GM21390 (cell line): ENCODE data around the gene COA3.

Experiments
- ATAC-seq: cut with Tn5 transposase; IDR thresholded peaks from one replicate; pipeline ENCODE4 v1.9.1; 2021; ENCODE audit not compliant: unreplicated experiment

COA3 gene

DNA sequence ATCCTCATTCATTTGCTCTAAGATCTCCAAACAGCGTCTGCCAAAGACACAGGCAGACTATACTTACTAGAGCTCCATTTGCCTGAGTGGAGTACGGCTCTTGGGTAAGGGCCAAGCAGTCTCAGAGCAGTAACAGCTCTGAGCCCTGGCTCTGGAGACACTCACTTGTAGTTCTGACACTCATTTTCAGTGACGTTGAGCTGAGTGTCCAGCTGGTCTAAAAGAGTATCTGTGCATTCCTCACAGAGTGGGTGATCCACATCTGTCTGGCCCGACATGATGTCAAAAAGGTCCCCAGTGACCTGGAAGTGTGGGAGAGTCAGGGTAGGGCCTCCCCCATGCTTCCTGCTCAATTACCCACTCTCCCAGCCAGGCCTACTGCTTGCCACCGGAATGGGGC lies 19.9 kb upstream of the COA3 start:
- ATAC-seq: no peak

DNA sequence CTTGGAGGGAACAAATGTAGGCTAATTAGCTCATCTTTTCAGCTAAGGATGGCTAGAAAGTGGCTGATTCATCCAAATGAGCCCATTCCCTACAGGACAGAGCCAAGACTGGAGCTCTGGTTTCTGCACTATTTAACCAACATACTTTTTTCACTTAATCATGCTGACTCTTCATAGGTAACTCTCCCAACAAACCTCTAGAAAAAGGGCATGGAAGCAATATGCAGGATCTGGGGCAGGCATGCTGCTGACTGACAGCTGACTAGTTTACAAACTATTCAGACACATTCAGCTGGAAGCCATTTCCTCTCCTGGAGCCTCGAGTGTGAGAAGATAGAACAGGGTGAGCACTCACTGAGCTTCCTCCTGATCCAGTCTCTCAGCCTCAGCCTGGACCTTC lies 19.4 kb upstream of the COA3 start:
- ATAC-seq: no peak

DNA sequence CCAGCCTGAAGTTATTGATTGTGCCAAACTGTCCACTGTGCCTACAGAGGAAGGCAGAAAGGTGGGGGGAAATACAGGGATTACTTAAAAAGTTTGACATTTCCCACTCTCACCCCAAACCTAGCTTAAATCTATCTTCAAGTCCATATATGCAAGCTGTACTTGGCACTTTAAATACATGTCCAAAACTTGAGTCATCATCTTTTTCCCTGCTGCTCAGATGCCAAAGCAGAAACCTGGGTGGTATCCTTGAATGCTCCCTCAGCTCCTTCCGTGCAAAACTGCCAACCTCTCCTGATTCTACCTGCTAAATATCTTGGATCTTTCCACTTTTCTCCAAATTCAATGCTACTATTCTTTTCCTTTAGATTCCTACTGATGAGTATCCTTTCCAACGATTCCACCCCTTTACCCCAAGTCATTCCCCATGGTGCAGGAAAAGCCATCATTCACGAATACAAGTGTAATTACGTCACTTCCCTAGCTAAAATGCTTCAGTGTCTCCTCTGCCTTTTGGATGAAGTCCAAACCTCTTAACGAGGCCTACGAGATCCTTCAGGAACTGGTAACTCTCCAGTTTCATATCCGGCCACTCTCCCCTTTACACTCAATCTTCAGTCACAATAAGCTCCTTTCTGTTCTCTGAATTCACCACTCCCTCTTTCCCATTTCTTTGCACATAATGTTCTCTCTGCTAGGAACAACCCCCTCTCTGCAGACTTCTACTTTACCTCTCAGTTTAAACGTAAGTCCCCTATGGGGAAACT lies 16.3 kb upstream of the COA3 start:
- no peak for ATAC-seq

DNA sequence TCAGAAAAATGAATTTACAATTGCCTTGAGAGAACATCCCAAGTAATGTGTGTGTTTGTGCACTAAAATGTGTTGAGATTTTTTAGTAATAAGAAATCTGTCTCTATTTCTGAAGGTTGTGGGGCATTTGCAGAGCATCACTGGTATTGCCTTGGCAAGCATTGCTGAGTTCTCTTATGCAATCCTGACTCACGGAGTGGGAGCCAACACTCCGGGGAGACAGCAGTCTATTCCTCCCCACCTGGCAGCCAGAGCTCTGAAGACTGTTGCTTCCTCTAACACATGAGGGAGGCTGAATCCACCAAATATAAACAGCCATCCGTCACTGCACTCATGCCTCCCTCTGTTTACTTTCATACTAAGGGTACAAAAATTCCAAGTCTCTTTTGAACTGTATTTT lies 10.7 kb upstream of the COA3 start:
- ATAC-seq: no peak

DNA sequence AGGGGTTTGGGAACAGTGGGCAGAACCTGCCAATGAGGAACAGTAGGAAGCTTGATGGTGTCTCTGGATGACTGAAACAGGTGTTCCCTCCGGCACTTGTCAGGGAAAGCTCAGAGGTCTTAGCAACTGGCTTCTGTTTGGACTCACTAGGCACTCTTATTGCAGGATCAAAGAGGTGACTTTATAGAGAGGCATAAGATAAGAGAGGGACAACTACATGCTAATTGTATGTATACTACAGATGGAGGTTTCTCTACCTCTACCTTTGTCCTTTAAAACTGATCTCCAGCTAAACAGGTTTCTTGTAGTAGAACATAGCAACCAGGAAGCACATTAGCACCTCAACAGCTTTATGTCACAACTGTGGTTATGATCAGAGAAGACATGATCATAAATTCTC lies 7.7 kb upstream of the COA3 start:
- ATAC-seq: no peak

DNA sequence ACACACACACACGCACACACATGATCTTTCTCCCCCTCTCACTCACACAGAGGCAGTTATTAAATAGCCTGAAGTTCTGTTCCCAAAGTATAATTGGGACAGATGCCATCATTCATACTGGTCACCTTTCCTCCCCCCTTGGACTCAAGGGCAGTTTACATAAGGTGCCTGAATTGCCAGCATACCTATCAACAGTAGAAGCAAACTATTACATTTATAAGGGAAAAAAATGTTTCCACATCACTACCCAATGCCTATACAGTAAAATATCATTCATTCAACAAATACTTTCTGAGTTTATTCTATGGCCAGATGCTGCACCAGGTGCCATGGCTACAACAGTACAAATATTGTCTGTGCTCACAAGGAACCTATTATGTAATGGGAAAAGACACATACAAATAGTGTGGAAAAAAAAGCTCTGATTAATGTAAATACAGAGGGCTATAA lies 6.4 kb upstream of the COA3 start:
- ATAC-seq: no peak

DNA sequence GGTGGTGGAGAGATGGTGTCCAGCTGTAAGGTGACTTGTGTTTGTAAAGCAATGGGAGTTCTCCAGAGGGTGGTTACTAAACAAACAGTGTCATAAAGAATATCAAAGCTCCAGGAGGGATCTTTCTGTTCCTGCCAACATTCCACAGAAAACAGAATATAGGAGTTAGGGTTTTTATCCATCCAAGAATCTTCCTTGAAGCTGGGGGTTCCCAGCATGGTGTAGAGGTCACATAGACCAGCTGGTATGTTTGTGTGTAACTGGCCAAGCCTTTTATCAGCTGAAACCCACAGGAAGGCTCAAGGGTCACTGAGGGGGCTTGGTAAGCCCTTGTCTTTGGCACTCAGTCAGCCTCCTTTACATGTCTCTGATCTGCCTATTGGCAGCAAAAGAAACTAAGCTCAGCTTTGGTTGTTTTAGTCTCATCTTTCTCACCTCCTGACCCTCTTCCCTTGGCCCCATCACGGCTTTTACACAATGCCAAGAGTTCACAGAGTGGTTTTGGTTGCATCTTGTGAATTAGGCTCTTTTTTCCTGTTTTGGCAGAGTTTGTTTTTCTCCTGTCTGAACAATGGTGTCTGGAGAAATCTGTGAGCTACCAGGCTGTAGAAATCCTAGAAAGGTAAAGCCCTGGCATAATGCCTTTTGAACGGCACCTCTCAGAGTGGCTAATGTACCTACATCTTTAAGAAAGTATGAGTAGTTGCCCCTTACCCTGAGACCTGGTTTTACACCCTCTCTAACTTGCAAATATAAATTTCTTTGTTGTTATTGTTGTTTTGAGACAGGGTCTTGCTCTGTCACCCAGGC lies 4.8 kb upstream of the COA3 start:
- ATAC-seq: no peak

DNA sequence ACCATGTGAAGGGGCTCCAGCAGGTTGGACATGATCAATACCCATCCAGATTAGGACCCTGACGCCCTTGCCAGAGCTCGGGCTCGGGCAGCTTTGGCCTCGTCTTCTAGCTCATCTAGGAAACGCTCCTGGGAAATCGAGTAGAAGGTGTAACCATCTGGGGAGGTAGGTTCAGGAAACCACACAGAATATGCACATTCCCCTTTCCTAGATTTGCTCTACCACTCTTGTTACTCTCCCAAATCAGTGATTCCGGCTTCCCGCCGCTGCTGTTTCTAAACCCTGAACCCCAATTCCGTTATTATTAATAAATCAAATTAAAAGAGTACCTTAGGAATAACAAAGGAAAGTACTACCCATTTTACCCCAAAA lies 507 bp downstream of the COA3 start:
- ATAC-seq: no peak

DNA sequence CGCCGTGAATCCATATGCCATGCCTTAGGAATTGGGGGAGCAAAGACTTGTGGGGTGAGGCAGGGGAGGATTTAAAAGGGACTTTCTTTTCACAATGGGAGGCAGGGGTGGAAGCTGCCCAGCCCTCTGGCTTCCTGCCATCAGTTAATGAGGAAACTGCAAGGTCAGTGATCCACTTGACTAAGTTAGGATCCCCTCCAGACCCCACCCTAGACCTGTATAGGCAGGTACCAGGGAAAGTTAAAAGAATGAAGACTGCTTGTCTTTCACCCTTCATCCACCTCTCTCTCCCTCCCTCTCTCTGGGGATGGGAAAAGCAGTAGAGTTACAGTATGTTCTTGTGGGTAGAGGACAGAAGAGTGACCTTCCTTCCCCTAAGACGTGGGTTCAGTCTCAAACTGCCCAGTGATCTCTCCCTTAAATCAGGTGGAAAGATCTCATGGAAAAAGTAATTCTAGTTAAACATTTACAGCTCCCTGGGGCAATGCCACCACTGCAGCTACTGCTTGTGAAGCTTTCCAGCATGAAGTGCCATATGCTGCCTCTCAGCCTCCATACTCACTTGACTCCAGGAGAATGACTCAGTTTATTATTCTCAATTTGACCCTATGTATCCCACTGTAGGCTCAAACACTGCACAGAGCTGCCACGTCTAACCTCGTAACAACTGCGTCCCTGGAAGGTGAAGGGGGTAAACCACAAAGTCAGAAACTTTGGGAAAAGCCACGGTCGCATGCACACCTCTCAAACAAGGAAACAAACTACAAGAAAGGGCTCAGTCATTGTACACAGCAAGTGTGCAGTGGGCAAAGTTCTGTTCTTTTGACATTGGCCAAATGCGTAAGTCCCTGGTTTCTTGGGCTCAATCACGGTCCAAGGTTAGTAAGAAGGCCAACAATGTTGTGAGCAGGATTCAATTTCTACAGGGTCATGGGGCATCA lies 1.2 kb downstream of the COA3 start:
- no peak for ATAC-seq

DNA sequence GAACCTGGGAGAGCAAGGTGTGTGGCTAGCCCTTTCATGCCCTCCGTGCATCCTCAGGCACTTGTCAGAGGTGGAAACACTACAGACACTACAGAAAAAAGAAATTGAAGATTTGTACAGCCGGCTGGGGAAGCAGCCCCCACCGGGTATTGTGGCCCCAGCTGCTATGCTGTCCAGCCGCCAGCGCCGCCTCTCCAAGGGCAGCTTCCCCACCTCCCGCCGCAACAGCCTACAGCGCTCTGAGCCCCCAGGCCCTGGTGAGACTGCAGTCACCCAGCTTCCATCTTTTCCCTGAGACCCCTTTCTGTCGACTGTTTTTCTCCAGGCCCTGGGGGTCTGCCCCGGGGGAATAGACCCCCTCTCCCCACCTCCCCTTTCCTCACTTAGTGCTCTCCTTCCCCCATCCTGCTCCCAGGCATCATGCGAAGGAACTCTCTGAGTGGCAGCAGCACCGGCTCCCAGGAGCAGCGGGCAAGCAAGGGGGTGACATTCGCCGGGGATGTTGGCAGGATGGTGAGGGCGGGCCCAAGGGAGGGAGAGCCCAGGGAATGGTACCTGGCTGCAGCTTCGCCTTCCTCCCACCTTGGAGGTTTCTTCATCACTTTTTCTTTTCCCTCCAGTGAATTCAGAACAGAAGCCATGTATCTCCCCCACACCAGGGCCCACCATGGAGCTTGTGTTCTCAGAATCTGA lies 2.3 kb downstream of the COA3 start:
- no peak for ATAC-seq

DNA sequence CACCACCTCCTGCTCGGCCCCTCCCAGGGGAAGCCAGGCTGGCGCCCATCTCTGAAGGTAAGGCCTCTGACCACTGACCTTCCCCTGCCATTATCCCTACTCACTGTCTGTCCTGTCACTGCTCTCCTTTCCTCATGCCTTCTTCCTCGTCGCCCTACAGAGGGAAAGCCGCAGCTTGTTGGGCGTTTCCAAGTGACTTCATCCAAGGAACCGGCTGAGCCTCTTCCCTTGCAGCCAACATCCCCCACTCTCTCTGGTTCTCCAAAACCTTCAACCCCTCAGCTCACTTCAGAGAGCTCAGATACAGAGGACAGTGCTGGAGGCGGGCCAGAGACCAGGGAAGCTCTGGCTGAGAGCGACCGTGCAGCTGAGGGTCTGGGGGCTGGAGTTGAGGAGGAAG lies 3.0 kb downstream of the COA3 start:
- ATAC-seq: no peak

DNA sequence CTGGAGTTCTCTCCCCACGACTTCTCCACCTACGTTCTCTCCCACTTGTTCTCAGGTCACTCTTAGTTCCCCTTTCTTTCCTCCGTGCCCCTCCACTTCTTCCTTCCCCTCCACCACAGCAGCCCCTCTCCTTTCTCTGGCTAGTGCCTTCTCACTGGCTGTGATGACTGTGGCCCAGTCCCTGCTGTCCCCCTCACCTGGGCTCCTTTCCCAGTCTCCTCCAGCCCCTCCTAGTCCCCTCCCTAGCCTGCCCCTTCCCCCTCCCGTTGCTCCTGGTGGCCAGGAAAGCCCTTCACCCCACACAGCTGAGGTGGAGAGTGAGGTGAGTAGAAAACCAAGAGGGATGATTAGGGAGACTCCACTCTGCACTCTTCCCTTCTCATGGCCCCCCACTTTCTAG lies 3.4 kb downstream of the COA3 start:
- ATAC-seq: no peak

DNA sequence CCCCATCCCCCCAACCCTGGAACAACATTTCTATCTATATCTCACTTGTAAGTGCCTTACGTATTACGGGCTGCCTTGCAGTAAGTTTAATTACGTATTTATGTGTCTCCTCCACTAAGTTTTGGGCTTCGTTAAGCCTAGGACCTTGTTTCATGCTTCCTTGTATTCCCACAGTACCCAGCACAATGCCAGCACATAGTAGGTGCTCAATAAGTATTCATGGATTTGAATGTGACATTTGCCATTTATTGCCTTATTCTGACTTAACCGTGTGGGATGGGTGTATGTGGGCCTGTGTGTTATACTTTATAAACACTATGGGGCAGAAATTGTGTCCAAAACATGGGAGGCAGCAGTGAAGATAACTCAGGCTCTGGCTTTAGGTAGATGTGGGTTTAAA lies 6.0 kb downstream of the COA3 start:
- no peak for ATAC-seq

DNA sequence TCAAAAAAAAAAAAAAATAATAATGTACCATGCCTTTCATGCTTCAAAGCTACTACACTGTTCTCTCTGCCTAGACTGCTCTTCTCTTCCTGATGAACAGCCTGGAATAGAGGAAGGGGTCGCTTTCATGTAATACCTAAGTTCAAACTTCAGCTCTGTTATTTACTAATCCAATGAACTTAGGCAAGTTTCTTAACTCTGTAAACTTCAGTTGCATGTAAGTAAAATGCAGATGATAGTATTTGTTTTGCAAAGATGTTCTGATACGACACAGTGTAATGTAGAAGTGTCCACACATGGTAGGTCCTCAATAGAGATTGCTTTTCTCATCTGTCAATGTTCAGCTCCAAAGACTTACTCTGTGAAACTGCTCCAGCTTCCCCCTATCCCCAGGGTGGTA lies 6.6 kb downstream of the COA3 start:
- ATAC-seq: no peak

DNA sequence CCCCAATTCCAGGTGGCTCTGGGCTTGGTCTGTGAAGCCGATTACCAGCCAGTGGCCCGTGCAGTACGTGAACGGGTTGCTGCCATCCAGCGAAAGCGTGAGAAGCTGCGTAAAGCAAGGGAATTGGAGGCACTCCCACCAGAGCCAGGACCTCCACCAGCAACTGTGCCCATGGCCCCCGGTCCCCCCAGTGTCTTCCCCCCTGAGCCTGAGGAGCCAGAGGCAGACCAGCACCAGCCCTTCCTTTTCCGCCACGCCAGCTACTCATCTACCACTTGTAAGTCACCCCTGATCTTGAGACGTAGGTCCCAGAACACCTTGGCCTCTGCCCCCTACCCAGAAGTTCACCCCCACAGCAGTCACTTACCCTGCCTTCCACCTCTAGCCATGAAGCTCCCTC lies 11.2 kb downstream of the COA3 start:
- no peak for ATAC-seq

DNA sequence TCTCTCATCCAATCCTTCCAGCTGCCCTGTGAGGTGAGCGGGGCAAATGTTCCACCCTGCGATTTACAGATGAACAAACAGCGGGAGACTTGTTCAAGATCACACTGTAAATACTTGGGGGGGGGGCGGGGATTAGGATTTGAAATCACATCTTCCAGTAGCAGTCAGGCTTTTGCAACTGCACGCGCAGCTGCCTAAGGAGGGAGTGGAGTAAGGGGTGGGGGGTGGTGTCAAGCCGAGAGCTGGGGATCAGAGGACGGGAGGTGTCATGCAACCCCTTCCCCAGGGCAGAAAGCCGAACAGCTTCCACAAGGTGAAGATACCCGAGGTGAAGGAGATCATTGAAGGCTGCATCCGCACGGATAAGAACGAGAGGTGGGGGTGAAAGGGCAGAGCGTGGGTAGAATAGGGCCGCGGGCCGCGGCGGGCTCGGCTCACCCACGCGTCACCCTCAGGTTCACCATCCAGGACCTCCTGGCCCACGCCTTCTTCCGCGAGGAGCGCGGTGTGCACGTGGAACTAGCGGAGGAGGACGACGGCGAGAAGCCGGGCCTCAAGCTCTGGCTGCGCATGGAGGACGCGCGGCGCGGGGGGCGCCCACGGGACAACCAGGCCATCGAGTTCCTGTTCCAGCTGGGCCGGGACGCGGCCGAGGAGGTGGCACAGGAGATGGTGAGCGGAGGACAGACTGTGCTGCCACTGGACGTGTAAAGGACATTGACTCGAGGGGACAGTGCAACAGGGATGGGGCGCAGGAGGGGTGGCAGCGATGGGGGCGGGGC lies 13.5 kb downstream of the COA3 start:
- ATAC-seq: no peak

DNA sequence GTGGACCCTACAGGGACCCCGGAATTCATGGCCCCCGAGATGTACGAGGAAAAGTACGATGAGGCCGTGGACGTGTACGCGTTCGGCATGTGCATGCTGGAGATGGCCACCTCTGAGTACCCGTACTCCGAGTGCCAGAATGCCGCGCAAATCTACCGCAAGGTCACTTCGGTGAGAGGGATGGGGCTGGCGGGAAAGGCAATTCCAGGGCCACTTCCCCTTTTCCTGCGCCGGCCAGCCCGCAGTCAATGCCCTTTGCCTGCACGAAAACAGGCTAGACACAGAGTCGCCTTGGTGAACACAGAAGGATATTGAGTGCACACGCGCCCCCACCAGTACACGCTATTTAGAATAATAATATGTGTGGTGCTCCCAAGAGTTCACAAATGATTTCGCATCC lies 14.1 kb downstream of the COA3 start:
- ATAC-seq: no peak

DNA sequence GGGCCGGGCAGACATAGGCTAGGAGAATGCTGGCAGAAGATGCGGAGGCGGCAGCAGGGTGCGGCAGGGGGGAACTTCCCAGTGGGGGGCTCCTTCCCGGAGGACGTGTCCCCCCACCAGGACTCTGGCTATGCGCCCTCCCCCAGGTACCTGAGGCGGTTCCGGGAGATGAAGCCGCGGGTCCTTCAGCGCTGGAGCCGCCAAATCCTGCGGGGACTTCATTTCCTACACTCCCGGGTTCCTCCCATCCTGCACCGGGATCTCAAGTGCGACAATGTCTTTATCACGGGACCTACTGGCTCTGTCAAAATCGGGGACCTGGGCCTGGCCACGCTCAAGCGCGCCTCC lies 14.7 kb downstream of the COA3 start:
- no peak for ATAC-seq

DNA sequence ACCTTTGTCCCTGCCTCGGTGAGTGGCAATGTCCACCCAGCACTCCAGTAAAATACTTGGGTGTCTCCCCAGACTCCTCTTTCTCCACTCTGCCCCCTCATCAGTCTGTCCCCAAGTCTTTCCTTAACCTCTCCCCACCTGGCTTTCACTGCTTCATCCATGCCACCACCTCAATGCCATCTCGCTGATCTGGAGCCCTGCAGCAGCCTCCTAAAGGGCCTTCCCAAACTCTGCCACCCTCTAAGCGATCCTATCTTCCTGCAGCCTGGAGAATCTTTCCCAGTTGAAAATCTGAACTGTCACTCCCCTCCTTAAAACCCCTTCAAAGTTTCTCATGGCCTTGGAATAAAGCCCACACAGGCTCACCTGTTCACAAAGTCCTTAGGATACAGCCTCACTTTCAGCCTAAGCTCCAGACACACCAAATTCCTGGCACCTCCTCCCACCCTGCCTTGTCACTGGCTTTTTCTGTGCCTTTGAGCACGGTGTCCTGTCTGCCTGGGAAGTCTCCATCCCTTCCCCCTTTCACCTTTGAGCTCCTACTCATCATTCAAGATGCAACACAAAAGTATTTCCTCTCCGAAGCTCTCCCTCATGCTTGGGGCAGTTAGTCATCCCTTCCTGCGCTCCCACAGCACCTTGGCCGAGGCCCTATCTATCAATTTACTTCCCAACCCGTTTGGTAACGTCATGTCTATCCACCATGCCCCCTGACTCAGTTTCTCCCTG lies 15.3 kb downstream of the COA3 start:
- ATAC-seq: no peak
